GM18498 (cell line): ENCODE results near the gene TBC1D24.
A peak's percentile ranks its signal among the peaks of the same experiment; 100 is the strongest.

Source experiments
- ATAC-seq: cut with Tn5 transposase; IDR thresholded peaks from one replicate; pipeline ENCODE4 v1.9.1; 2021; ENCODE audit warnings: mild to moderate bottlenecking, moderate library complexity; ENCODE audit not compliant: unreplicated experiment

The TBC1D24 gene

DNA sequence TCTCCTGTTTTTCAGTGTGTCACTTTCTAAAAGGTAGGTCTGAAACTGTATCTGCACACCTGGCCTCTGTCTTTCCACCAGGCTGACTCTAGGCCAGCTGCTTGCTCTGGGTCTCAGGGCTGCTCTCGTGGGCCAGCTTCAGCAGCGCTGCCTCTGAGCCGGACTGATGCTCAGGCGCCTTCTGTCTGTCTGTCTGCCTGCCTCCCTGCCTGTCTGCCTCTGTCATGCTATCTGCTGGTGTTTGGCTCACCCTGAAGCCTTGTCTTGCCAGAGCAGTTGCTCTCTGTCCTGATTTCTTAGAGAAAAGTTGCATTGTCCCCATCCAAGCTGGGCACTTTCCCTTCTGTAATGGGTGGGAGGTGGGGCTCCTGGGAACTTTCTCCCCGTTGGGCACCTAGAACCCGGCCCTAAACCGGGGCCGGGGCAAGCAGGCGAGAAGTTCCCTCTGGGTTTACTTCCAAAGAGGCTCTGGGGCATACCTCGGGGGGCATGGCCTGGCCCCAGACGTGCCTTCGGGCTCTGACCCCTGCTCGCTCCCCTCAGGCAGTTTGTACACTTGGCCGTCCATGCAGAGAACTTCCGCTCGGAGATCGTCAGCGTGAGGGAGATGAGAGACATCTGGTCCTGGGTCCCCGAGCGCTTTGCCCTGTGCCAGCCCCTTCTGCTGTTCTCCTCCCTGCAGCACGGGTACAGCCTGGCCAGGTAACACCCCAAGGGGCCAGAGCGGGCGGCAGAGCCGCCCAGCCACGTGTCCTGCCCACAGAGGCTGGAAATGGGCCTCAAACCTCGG, 23.0 kb downstream of the TBC1D24 start:
- ATAC-seq, result no peak

DNA sequence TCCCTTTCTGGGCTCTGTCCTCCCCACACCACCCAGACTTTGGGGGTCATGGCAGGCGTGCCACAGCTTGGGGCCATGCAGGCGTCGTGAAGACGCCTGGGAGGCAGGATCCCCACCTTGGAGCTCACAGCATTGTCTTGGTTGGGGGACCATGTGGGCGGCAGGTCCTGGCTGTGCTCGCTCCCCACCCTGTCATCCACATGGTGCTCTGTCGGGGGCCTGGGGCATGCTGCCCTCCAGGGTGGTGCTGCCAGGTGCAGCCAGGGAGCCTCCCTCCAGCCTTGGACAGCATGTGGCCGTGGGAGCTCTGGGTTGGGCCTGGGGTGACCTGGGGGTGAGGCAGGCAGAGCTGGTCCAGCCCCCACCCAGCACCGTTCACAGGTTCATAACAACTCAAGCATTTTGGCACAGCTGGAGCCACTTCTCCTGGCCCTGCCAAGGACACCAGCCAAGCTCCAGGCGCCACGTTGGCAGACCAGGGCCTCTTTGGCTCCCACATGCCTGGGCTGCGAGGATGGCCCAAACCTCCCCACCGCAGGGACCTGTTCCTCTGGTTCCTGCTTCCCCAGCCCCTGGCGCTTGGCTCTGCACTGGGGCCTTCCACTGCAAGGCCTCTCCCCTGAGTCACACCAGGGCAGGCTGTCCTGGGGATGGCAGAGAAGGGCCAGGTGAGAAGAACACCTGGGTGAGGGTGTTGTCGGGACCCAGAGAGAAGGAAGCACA, 23.8 kb downstream of the TBC1D24 start:
- no peak for ATAC-seq

DNA sequence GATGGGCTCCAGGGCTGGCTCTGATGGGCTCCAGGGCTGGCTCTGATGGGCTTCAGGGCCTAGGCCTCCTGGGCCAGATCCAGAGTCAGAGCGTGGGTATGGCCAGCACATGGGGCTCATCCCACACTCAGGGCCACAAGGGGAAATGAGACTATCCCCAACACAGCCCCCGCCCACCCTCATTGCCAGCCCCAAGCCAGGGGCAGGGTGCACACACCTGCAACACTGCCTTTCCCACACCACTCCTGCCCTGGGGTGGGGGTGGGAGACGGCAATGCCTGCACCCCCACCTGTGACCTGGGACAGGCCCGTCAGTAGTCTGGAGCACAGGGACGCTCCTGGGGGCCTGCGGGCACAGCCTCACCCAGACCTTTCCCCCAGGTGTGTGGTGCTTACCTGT, 24.5 kb downstream of the TBC1D24 start:
- ATAC-seq, result no peak

DNA sequence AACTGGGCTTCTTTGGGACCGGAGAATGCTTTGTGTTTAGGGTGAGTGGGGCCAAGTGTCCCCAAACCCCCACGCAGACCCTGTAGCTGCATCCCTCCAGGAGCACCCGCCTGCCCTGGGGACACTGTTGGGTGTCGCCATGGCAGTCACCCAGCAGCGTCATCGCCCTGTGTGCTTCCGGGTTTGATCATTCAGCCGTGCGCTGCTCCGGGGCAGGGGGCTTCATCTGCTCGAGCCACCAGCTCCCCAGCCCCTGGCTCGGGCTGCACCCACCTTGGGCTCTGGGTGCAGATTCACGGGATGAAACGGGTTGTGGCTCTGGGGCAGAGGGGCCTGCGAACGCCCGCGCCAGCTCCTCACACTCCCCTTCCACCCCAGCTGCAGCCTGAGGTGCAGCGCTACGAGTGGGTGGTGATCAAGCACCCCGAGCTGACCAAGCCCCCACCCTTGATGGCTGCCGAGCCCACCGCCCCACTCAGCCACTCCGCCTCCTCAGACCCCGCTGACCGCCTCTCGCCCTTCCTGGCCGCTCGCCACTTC, 25.0 kb downstream of the TBC1D24 start:
- no peak for ATAC-seq

DNA sequence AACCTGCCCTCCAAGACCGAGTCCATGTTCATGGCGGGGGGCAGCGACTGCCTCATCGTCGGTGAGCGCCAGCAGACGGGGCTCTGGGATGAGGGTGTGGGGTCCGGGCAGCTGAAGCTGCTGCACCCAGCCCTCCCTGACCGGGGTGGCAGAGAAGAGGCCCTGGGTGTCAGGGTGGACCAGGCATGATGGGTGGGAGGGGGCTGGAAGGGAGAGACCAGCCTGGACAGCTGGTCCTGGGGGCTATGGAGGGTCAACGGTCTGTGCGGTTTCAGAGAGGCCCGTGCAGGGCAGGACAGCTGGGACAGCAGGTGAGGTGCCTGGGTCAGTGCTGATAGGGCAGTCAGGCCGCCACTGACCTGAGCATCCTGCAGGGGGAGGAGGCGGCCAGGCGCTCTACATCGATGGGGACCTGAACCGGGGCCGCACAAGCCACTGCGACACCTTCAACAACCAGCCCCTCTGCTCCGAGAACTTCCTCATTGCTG, 25.5 kb downstream of the TBC1D24 start:
- ATAC-seq, result no peak

DNA sequence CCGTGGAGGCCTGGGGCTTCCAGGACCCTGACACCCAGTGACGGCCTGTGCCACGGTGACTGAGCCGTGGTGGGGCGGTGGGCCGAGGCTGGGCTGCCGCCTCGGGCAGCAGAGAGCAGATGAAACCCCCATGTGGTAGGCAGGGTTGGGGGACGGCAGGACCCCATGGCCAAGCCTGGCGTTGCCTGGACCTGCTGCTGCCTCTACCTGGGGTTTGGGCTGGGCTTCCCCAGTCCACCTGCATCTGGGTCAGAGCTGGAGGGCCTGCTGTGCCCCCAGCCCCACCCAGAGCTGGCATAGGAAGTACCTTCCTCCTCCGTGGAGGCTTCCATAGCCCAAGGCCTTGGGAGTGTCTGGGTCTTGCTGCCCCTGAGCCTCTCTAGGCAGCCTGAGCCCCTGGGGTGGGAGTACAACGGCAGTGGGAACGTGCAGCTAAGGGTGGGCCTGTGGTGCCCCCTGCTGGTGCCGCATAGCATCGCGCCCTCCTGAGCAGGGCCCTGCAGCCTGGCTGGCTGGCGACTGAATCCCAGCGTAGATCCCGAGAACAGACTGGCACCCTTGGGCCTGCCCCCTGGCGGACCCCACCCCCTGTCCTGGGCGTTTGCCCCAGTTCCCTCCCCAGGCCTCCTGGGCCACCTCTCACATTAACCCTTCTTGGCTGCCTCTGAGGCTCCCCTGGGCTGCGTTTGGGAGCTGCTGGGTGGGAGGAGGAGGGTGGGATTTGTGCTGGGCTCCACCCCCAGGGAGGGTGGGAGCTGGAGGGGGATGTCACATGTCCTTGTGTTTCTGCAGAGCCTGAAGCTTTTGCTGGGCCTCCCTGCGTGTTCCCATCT, 26.2 kb downstream of the TBC1D24 start:
- ATAC-seq, result peak; percentile 63

DNA sequence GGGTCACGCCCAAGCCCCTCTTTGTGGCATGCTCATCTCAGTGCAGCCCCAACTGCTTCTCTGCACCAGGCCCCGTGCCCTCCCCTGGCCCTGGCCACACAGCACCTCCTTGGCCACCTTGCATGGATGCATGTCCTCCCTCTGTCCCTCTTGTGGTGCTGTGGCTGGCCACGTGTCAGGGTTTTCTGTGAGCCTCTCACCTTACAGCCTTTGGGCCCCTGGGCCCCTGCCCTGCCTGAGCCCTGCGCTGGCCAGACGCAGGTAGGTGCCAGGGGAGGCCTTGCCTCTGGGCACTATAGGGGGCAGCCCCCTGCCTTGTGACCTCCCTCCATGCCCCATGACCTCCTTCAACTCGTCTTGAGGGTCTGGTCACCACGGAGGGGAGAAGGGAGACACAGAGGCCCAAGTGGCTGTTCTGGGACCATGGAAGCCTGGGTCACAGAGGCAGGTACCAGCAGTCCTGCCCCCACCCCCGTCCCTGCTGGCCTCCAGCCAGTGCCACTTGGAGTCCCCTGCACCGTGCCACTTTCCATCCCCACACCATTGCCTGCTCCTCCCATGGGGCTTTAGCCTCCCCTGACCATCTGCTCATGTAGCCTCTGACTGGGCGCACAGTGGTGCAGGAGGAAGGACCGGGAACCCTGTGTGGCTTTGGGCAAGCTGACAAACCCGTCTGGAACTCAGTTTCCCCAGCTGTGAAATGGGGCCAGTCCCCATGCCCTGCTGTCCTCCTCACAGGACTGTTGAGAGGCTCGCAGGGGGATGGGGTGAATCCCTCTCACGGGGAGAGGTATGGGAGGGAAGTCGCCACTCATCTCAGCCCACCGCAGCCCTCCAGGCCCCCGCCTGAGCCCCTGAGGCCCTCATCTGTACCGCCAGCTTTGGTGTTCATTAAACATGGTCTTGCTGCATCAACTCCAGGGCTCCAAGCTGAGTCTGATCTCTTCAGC, 27.3 kb downstream of the TBC1D24 start:
- no peak for ATAC-seq

DNA sequence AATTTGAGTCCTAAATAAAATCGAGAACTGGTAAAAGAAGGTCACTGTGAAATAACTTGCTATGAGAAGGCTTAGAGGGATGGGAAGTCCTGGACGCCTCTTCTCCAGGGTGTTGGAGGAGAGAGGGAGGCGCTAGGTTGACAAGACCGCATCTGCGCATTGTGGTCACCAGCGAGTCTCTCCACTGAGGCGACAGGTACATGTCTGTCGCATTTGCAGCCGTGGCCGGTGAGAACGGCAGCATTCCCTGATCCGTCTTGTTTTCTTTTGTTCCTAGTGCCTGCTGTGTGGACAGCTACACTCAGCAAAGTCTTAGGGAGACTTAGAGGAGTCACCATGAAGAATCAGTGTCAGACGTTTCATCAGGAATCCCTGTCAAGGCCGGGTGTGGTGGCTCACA, 30.8 kb downstream of the TBC1D24 start:
- no peak for ATAC-seq

DNA sequence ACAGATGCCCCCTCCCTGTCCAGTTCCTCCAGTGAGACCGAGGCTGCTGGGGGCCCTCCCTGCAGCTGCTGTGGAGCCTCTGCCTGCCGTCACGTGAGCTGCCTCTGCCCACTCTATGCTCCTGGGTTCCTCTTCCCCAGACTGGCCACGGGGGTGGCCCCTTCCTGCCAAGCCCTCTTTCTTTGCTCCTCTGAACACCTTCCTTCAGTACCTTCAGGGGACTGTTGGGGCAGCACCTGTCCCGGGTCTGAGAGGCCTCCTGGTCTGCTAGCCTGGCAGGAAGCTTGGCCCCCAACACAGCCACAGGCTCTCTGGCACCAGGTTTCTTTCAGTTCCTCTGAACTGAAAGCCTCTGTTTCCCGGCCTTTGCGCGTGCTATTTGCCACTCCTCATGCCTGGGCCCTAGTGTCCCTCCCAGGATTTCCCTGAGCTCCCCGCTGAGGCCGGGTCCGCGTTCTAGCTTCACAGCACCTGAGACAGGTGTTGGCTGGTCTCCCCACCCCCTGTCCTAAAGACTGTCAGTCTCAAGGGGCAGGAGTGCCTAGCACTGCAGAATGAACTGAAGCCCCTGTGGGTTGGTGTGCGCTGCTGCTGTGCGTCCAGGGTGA, 32.2 kb downstream of the TBC1D24 start:
- ATAC-seq, result peak; percentile 65

DNA sequence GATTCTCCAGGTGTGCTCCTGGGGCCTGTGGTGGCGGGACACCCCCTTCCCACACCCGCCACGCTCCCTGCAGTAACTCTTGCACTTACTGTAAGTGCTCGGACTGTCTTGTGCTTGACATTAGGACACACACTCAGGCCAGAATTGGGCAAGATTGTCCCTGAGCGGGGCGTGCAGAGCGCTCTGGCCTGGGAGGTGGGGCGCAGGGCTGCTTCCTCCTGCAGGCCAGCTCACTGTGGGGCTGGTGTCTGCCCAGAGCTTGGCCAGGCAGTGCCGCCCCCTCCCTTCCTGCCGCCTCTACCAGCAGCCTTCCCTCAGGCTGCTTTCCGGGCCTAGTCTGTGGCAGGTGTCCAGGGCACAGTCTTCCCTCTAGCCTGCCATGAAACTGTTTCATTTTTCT, 32.7 kb downstream of the TBC1D24 start:
- peak; percentile 5 for ATAC-seq

DNA sequence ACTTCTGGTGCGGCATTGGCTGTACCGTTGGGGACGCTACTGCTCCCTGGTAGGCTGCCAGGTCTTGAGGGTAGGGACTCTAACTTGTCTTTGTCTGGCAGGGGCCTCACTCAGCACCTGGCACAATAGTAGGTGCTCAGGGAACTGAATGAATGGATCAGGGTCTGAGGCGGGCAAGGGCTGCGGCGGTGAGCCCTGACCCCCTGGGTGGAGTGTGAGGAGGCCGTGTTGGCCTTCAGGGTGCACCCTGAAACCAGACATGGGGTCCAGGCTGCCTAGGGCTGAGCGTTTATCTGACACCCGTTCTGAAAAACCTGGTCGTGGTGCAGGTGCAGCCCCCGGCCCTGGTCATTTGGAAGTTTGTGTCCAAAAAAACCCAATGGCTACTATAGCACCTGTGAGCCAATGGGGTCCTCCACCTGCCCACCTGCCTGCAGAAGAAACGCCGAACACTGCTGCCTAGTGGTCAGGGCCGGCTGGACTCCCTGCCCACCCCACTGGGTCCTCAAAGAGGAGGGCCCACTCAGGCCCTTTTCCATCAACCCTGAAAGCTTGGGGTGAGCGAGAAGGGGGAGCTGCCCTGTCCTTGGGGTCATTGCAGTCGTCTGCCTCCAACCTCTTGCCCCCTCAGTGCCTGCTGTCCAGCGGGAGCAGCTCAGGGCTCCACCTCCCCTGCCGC, 33.9 kb downstream of the TBC1D24 start:
- ATAC-seq, result no peak

DNA sequence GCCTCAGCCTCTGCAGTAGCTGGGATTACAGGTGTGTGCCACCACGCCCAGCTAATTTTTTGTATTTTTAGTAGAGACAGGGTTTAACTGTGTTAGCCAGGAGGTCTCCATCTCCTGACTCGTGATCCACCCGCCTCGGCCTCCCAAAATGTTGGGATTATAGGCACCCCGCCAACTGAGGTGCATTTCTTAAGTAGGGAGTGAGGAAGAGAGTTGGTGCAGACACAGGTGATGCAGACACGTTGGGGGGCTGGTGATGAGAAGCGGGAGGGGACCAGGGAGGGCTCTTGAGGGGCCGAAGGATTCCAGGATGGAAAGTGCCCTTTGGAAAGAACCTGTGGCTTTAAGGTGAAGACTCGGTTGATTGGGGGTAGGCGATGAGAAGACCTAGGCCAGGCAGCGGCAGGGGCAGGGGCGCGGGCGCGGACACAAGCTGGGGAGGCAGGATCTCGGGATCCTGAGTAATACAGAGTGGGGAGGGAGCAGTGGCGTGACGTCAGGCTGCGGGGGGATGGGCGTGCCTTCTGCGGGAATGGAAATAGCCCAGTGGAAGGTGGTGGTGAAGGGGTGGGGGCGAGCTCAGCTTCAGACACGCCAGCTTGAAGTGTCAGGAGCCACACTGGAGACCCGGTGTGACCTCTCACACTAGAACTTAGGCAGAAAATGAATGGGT, 36.3 kb downstream of the TBC1D24 start:
- ATAC-seq, result no peak

DNA sequence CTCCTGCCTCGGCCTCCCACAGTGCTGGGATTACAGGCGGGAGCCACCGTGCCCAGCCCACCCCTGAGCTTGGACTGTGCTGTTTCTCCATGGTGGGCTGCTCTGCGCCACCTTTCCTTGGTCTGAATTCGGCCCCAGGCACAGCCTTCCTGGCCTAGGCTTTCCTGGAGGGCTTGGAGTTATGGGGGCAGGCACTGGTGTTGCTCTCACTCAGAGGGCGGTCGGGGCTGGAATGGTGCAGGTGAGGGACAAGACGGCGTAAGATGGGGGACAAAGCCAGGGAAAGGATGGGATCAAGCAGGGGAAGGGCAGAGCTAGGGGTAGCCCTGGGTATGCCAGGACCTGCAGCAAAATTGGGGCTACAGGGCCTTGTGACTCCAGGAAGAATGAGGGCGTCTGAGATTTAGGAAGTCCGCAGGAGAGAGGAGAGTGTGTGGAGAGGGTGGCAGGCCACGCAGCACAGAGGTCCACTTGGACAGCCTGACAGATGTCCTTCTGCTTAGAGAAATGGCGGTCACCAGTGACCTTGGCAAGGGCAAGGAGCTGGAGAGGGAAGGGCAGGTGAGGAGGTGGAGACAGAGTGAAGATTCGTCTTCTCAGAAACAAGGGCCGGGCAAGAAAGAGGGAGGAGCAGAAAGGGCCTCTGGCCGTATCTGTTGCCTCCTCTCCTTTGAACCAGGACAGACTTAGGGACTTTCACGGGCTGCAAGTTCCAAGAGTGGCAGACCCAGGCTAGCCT, 37.2 kb downstream of the TBC1D24 start:
- ATAC-seq, result no peak

DNA sequence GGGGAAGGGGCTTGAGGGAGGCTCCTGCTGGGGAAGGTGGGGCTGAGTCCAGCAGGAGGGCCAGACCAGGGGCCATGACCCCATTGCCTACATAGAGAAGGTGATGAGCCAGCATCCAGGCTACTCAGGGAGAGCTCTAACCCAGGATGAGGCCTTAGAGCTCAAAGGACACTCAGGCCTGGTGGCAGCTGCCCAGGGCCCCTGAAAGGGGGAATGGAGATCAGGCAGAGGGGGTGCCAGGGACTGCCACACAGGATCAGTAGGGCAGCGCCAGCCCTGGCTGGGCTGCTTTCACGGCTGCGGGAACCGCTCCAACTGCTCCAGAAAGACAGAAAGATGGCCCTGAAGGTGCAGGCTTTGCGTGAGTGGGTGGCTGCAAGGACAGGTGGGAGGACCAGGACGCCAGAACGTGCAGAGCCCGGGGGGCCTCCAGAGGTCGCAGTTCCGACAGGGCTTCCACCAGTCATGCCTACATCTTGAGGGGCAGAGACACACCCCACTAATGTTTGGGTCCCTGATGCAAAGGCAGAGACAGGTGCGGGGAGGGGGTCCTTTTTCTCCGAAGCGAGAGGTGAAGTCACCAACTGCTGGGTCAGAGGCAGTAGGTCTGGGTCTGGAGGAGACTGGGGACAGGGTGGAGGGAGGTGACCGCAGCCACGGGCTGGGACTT, 37.9 kb downstream of the TBC1D24 start:
- no peak for ATAC-seq

DNA sequence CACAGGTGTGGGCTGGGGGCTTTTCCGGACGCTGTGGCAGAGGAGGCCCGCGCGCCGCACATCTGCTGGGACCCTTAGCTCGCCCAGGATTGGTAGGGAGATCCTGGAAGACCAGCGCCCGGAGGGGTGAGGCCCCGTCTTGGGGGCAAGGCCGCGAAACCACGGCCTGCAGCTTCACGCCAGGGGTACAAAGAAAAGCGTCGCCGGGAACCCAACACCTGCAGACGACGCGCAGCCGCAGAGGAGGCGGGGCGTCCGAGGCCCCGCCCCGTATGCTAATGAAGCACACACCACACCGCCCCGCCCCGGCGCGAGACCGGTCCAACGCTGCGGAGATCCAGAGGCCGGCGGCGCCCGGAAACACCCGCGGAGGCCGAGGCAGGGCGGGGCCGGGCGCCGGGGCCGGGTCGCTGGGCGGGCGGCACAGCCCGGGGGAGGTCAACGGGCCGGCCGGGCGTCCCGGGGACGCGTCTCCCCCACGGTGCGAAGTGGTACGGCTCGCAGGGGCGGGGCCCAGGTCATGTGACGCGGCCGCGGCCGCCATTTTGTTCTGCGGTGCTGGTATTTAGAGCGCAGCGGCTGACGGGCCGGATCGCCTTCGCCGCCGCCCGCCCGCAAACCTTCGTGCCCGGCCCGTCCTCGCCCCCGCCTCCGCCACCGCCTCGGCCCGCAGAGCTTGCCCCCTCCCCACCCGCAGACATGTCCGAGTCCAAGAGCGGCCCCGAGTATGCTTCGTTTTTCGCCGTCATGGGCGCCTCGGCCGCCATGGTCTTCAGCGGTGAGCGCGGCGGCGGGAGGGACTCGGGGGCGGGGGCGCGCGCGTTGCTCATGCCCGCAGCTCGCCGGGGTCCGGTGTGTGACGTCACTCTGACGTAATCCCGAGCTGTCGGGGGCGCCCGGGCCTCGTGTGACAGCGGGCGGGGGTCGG, 38.7 kb downstream of the TBC1D24 start, which contains the start of gene ATP6V0C:
ATP6V0C (plus strand) TSS at position 548 of the 928 bp plus-strand sequence; CDS start at position 700, 152 bp downstream.
- peak; percentile 75 for ATAC-seq
